ENCODE data around the gene CHTF18. TPM values are rescaled to one million over a fixed set of nuclear protein-coding genes. Genes with fewer than 3 reads are reported as not detected.

CHTF18 gene
- total and polyA plus RNA-seq, 2 donors (not counting 3 experiments of a cell fraction or from before 2014, with no cell fraction given), result 33.0 to 69.5 TPM

GRCh38 chr16:766008-766819 lies 22.2 kb upstream of the CHTF18 start:
- no peak overlapping the region for H3K27ac ChIP-seq (ENCODE audit: insufficient read depth, low read depth, low read length)
- H3K79me2 ChIP-seq (ENCODE audit: control insufficient read depth, insufficient read depth, low read length), result no peaks in the 10 kb centered on the region
- H3K4me2 ChIP-seq (ENCODE audit: insufficient read depth, low read length), result no peak overlapping the region
- dilution Hi-C loops (cut with MboI; ENCODE audit: extremely low pct_ligation_motif_present, low sequenced_read_pairs), result no loop called here
- CTCF ChIA-PET, result no interaction called here
- H3K36me3 ChIP-seq (ENCODE audit: control insufficient read depth in 2 of 2, extremely low read depth in 1 of 2, insufficient read depth in 2 of 2, low read length in 2 of 2), result no peaks in the 10 kb centered on the region
- no peaks in the 10 kb centered on the region for H4K20me1 ChIP-seq (replicated peaks; ENCODE audit: control insufficient read depth, extremely low read depth, insufficient read depth, low read length)
- H2AFZ ChIP-seq (ENCODE audit: low read depth, low read length), result no peak overlapping the region
- H3K9me1 ChIP-seq (replicated peaks; ENCODE audit: control insufficient read depth, extremely low read depth, insufficient read depth, low read length), result no peaks in the 10 kb centered on the region
- POLR2A ChIA-PET, result no interaction called here
- BruUV-seq (replicated peaks), result no TSS peak
- DNase-seq (ENCODE audit: low read depth, low spot score) (no peak), FAIRE-seq (no peak)
- H3K4me1 ChIP-seq (ENCODE audit: control insufficient read depth, extremely low read depth, insufficient read depth, low read length), result no peaks in the 10 kb centered on the region
- H3K4me3 ChIP-seq (replicated peaks in 1 of 3; ENCODE audit: insufficient read depth in 1 of 3, low read depth in 1 of 3, low read length in 3 of 3), result no peak overlapping the region
- no peaks in the 10 kb centered on the region for H3K27me3 ChIP-seq (ENCODE audit: control insufficient read depth in 2 of 2, insufficient read depth in 2 of 2, low read length in 2 of 2)
- H3K9ac ChIP-seq (replicated peaks; ENCODE audit: extremely low read depth, insufficient read depth, low read length), result no peak overlapping the region
- H3K9me3 ChIP-seq (replicated peaks; ENCODE audit: control insufficient read depth, insufficient read depth, low read length), result no peaks in the 10 kb centered on the region
- TF ChIP-seq MYC (IDR thresholded peaks at IDR 0.05; ENCODE audit: low read depth, low read length), result no peak
- no peak for TF ChIP-seq GATA2 (IDR thresholded peaks at IDR 0.05; ENCODE audit: insufficient read depth, insufficient read length, low read depth, low read length)
- TF ChIP-seq POLR2AphosphoS5 (IDR thresholded peaks at IDR 0.05; ENCODE audit: insufficient read depth, low read depth, low read length), result no peak
- no peak for TF ChIP-seq JUN (IDR thresholded peaks at IDR 0.05; ENCODE audit: borderline replicate concordance, insufficient read depth, insufficient read length, low read depth)
- TF ChIP-seq FOS (IDR thresholded peaks at IDR 0.05; ENCODE audit: borderline replicate concordance, insufficient read depth, low read length), result no peak
- no peak for TF ChIP-seq EZH2 (IDR thresholded peaks at IDR 0.05; ENCODE audit: borderline replicate concordance, low read depth, low read length, severe bottlenecking)
- no peak for TF ChIP-seq POLR2A (IDR thresholded peaks at IDR 0.05; ENCODE audit: low read depth, low read length)
- TF ChIP-seq CTCF (IDR thresholded peaks at IDR 0.05; ENCODE audit: extremely low read depth in 1 of 2, insufficient read depth in 1 of 2, low read depth in 1 of 2, low read length in 2 of 2), result no peak
- no peak for TF ChIP-seq MAX (IDR thresholded peaks at IDR 0.05; ENCODE audit: insufficient read depth, insufficient read length)
- intact Hi-C loops (cut with micrococcal nuclease), result no loop called here

All from endothelial cell of umbilical vein (primary cell).